Measurements from ENCODE around the gene TLE2.

The TLE2 gene

GRCh38 chr19:2963122-2963521 is 66.0 kb downstream of the TLE2 start:
- Histone ChIP-seq H3K79me2 (ENCODE audit: low read length) (no peaks in the 10 kb centered on the region), H3F3A (ENCODE audit: insufficient read depth, low read length) (no peaks in the 10 kb centered on the region), H3K4me1 (ENCODE audit: low read length) (no peaks in the 10 kb centered on the region), H3K9ac (ENCODE audit: low read length) (no peak overlapping the region), H3K27me3 (replicated peaks; ENCODE audit: insufficient read depth, low read length) (peaks cover 64% of the 10 kb centered on the region), H3K9me2 (replicated peaks; ENCODE audit: insufficient read depth, low read length) (no peaks in the 10 kb centered on the region), H3K4me3 (ENCODE audit: low read length) (no peak overlapping the region), H3K36me3 (replicated peaks; ENCODE audit: insufficient read depth, low read length) (no peaks in the 10 kb centered on the region), H3K27ac (ENCODE audit: low read length) (no peak overlapping the region), H2AFZ (ENCODE audit: low read length) (no peak overlapping the region), H4K20me1 (ENCODE audit: insufficient read depth, low read length) (no peaks in the 10 kb centered on the region), H3K4me2 (ENCODE audit: low read depth, low read length) (no peak overlapping the region), H3K9me3 (replicated peaks; ENCODE audit: insufficient read depth, low read length) (no peaks in the 10 kb centered on the region)
- TF ChIP-seq EZH2 (optimal IDR thresholded peaks at IDR 0.05; ENCODE audit: low read depth, low read length), result no peak
- no peak for DNase-seq

DNA sequence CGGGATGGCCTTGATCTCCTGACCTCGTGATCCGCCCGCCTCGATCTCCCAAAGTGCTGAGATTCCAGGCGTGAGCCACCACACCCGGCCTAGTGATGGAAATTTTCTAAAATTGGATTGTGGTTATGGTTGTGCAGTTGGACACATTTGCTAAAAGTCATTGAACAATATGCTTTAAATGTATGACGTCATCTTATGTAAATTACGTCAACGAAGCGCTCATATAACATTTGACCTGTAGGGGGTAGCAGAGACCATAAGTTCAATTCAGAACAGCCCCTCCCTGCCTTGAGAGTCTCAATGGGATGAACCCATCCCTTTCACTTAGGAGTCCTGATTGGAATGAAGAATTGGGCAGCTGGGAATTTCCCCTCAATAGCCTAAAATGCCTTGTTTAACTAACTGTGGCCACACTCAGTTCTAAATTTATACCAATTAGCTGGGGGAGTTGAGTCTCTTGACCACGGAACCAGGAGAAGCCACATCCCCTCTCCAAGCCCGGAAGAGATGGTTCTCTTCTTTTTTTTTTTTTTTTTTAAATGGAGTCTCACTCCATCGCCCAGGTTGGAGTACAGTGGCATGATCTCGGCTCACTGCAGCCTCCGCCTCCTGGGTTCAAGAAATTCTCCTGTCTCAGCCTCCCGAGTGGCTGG is 66.9 kb downstream of the TLE2 start:
- no peaks in the 10 kb centered on the region for H3F3A ChIP-seq (ENCODE audit: insufficient read depth, low read length)
- no peaks in the 10 kb centered on the region for H3K79me2 ChIP-seq (ENCODE audit: low read length)
- no peak overlapping the region for H3K9ac ChIP-seq (ENCODE audit: low read length)
- no peak overlapping the region for H2AFZ ChIP-seq (ENCODE audit: low read length)
- DNase-seq, result peak; percentile 58
- H3K27me3 ChIP-seq (replicated peaks; ENCODE audit: insufficient read depth, low read length), result peaks cover 65% of the 10 kb centered on the region
- H3K4me2 ChIP-seq (ENCODE audit: low read depth, low read length), result no peak overlapping the region
- no peak overlapping the region for H3K4me3 ChIP-seq (ENCODE audit: low read length)
- TF ChIP-seq EZH2phosphoT487 (IDR thresholded peaks at IDR 0.05; ENCODE audit: low read length), result no peak
- TF ChIP-seq, protein P1, sequence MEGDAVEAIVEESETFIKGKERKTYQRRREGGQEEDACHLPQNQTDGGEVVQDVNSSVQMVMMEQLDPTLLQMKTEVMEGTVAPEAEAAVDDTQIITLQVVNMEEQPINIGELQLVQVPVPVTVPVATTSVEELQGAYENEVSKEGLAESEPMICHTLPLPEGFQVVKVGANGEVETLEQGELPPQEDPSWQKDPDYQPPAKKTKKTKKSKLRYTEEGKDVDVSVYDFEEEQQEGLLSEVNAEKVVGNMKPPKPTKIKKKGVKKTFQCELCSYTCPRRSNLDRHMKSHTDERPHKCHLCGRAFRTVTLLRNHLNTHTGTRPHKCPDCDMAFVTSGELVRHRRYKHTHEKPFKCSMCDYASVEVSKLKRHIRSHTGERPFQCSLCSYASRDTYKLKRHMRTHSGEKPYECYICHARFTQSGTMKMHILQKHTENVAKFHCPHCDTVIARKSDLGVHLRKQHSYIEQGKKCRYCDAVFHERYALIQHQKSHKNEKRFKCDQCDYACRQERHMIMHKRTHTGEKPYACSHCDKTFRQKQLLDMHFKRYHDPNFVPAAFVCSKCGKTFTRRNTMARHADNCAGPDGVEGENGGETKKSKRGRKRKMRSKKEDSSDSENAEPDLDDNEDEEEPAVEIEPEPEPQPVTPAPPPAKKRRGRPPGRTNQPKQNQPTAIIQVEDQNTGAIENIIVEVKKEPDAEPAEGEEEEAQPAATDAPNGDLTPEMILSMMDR (IDR thresholded peaks at IDR 0.05; ENCODE audit: low read length), result peak; percentile 62
- H3K27ac ChIP-seq (ENCODE audit: low read length), result no peak overlapping the region
- H3K9me2 ChIP-seq (replicated peaks; ENCODE audit: insufficient read depth, low read length), result no peaks in the 10 kb centered on the region
- no peaks in the 10 kb centered on the region for H3K9me3 ChIP-seq (replicated peaks; ENCODE audit: insufficient read depth, low read length)
- no peaks in the 10 kb centered on the region for H3K36me3 ChIP-seq (replicated peaks; ENCODE audit: insufficient read depth, low read length)
- no peaks in the 10 kb centered on the region for H4K20me1 ChIP-seq (ENCODE audit: insufficient read depth, low read length)
- no peaks in the 10 kb centered on the region for H3K4me1 ChIP-seq (ENCODE audit: low read length)

DNA sequence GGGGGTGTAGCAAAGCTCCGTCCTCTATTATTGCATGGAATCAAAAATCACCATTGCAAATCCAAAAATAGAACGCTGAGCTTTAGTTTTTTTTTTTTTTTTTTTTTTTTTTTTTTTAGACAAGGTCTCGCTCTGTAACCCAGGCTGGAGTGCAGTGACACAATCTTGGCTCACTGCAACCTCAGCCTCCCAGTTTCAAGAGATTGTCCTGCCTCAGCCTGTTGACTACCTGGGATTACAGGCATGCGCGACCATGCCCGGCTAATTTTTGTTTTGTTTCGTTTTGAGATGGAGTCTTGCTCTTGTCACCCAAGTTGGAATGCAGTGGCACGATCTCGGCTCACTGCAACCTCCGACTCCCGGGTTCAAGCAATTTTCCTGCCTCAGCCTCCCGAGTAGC is 69.0 kb downstream of the TLE2 start:
- H3K36me3 ChIP-seq (replicated peaks; ENCODE audit: insufficient read depth, low read length), result no peaks in the 10 kb centered on the region
- H3K9me3 ChIP-seq (replicated peaks; ENCODE audit: insufficient read depth, low read length), result no peaks in the 10 kb centered on the region
- no peaks in the 10 kb centered on the region; the same call in 1 of the 2 replicates for H4K20me1 ChIP-seq (ENCODE audit: insufficient read depth, low read length)
- H2AFZ ChIP-seq (ENCODE audit: low read length), result no peak overlapping the region
- no peaks in the 10 kb centered on the region for H3K9me2 ChIP-seq (replicated peaks; ENCODE audit: insufficient read depth, low read length)
- no peak for DNase-seq
- no peak overlapping the region for H3K27ac ChIP-seq (ENCODE audit: low read length)
- H3K4me3 ChIP-seq (ENCODE audit: low read length), result no peak overlapping the region
- TF ChIP-seq EZH2phosphoT487 (IDR thresholded peaks at IDR 0.05; ENCODE audit: low read length) (no peak), EZH2 (optimal IDR thresholded peaks at IDR 0.05; ENCODE audit: low read depth, low read length) (no peak)
- TF ChIP-seq, protein P1 (IDR thresholded peaks at IDR 0.05; ENCODE audit: low read length), result no peak
- H3K27me3 ChIP-seq (replicated peaks; ENCODE audit: insufficient read depth, low read length), result peaks cover 61% of the 10 kb centered on the region
- no peaks in the 10 kb centered on the region for H3K4me1 ChIP-seq (ENCODE audit: low read length)
- no peak overlapping the region for H3K9ac ChIP-seq (ENCODE audit: low read length)
- H3K4me2 ChIP-seq (ENCODE audit: low read depth, low read length), result no peak overlapping the region
- H3K79me2 ChIP-seq (ENCODE audit: low read length), result no peaks in the 10 kb centered on the region
- H3F3A ChIP-seq (ENCODE audit: insufficient read depth, low read length), result no peaks in the 10 kb centered on the region

- TF ChIP-seq EZH2phosphoT487 (IDR thresholded peaks at IDR 0.05; ENCODE audit: low read length) (no peak), EZH2 (optimal IDR thresholded peaks at IDR 0.05; ENCODE audit: low read depth, low read length) (no peak)
- TF ChIP-seq, protein P1 (IDR thresholded peaks at IDR 0.05; ENCODE audit: low read length), result no peak
- Histone ChIP-seq H3K27me3 (replicated peaks; ENCODE audit: insufficient read depth, low read length) (peaks cover 64% of the 10 kb centered on the region), H3K36me3 (replicated peaks; ENCODE audit: insufficient read depth, low read length) (no peaks in the 10 kb centered on the region), H3K9me2 (replicated peaks; ENCODE audit: insufficient read depth, low read length) (no peaks in the 10 kb centered on the region), H3K4me1 (ENCODE audit: low read length) (0 out of 2 replicates have a peak, but pooled peaks cover 2% of the 10 kb centered on the region), H3K4me3 (ENCODE audit: low read length) (no peak overlapping the region), H3F3A (ENCODE audit: insufficient read depth, low read length) (no peaks in the 10 kb centered on the region), H3K79me2 (ENCODE audit: low read length) (no peaks in the 10 kb centered on the region), H4K20me1 (ENCODE audit: insufficient read depth, low read length) (no peaks in the 10 kb centered on the region; the same call in 1 of the 2 replicates), H3K9ac (ENCODE audit: low read length) (no peak overlapping the region), H3K4me2 (ENCODE audit: low read depth, low read length) (no peak overlapping the region), H2AFZ (ENCODE audit: low read length) (no peak overlapping the region), H3K27ac (ENCODE audit: low read length) (no peak overlapping the region), H3K9me3 (replicated peaks; ENCODE audit: insufficient read depth, low read length) (no peaks in the 10 kb centered on the region)
- no peak for DNase-seq
Measured at GRCh38 chr19:2957160-2957559, 71.9 kb downstream of the TLE2 start.
